DND-41 (cell line): ENCODE measurements around the gene MAN1B1.

ENCODE experiments used
- EZH2 ChIP-seq: IDR thresholded peaks from 3 replicates; pipeline ENCODE4 v1.6.1; 2012; ENCODE audit warnings: borderline replicate concordance, low read depth, mild to moderate bottlenecking, moderate library complexity, low read length, inconsistent platforms; ENCODE audit not compliant: severe bottlenecking
- TF ChIP-seq, protein P1 (sequence below): IDR thresholded peaks from 2 replicates; pipeline ENCODE4 v1.5.1; 2012; ENCODE audit warnings: borderline replicate concordance, low read length, moderate library complexity, mild to moderate bottlenecking; ENCODE audit not compliant: poor library complexity, severe bottlenecking; ENCODE audit errors: extremely low read depth

DNA sequence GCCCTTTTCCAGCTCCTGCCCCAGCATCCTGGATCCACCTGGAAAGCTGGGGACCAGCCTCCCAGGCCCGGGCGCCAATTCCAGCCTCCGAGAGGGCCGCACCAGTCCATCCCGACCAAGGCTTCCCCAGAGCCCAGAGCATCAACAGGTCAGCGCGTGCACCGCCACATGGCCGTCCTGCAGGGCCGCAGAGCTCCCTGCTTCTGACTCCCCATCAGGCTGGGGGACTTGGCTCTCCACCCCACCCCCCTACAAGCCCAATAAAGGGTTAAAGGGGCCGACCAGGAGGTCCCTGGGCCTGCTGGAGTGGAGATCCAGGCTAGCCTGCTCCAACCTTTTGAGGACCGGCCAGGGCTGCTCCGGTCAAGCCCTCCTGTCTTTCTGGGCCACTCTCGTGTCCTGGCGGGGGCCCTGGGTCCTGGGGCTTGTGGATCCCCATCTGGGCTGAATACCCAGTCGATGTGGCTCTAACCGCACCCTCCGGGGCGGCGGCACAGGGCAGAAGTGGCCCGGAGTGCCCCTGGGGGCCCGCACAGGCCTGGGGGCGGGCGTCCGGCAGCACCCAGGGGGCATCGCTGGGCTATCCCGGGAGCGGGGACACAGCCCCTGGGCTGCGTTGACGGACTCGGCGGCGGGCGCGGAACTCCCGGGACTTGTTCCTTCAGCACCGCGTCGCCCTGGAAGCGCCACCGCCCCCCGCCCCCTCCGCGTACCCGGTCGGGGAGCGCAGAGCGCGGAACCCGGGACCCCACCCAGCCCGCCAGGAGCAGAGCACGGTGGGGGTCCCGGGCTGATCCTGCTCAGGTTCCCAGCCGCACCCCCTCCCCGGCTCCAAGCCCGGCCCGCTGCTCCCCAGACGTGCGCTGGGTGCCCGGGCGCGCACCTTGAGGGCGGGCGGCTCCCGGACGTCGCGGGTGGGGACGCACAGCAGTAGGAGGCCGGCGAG is 33.5 kb upstream of the MAN1B1 start:
- TF ChIP-seq, protein P1, sequence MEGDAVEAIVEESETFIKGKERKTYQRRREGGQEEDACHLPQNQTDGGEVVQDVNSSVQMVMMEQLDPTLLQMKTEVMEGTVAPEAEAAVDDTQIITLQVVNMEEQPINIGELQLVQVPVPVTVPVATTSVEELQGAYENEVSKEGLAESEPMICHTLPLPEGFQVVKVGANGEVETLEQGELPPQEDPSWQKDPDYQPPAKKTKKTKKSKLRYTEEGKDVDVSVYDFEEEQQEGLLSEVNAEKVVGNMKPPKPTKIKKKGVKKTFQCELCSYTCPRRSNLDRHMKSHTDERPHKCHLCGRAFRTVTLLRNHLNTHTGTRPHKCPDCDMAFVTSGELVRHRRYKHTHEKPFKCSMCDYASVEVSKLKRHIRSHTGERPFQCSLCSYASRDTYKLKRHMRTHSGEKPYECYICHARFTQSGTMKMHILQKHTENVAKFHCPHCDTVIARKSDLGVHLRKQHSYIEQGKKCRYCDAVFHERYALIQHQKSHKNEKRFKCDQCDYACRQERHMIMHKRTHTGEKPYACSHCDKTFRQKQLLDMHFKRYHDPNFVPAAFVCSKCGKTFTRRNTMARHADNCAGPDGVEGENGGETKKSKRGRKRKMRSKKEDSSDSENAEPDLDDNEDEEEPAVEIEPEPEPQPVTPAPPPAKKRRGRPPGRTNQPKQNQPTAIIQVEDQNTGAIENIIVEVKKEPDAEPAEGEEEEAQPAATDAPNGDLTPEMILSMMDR = no peak
- no peak for TF ChIP-seq EZH2
